DMS53 treated with DMSO at 0.1 percent for 48 hours (cell line): ENCODE measurements around the gene PLAGL2.

ENCODE experiments used
- DNase-seq: peaks from one replicate; lab custom pipeline; 2025; ENCODE audit not compliant: unreplicated experiment; lab: John Stamatoyannopoulos, UW

Gene PLAGL2

DNA sequence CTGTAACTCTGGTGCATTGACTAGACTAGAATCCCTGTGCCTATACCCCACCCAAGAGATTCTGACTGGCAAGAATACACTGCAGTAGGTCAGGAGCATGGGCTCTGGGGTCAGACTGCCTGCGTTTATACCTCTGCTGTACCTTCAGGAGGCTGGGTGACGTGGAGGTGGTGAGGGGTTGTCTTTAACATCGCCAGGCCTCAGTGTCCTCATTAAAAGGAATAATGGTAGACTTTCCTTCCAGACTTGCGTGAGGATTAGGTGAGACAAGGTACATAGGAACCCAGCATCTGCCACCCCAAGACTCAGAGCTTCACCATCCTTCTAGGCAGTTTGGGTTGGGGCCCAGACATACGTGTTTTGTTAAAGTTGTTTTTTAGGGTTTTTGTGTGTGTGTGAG is 53.8 kb downstream of the PLAGL2 start:
- no peak for DNase-seq

GRCh38 chr20:32153156-32153665 is 54.3 kb downstream of the PLAGL2 start:
- no peak for DNase-seq

DNA sequence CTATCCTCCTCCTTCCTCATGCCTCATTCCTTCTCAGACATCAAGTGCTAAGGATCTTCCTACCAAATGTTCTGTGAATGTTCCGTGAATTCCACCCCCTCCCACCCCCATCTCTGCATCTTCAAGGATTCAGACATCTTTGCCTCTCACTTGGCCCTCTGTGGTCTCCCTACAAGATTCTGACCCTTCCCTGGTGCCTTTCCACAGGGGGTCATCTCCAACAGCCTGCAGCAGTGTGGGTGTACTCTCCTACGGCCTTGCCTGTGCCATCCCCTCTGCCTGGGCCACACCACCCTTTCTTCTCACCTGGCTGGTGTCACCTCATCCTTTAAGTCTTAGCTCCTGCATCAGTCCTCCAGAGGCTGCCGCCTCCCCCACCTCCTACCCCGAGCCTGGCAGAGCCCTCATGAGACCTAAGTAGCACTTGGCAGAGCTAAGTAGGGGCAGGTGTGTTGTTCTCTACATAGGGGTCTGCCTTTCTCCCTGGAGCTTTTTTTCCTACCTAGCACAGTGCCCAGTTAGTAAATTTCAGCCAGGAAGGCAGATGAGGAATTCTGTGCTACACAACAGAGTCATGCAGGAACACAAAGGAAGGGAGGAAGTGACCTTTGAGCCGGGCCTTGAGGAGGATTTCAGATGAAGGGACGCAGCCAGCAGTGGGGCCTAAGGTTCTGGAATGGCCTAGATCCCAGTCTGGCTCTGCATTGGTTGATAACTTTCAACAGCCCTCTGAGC is 55.0 kb downstream of the PLAGL2 start:
- no peak for DNase-seq

DNA sequence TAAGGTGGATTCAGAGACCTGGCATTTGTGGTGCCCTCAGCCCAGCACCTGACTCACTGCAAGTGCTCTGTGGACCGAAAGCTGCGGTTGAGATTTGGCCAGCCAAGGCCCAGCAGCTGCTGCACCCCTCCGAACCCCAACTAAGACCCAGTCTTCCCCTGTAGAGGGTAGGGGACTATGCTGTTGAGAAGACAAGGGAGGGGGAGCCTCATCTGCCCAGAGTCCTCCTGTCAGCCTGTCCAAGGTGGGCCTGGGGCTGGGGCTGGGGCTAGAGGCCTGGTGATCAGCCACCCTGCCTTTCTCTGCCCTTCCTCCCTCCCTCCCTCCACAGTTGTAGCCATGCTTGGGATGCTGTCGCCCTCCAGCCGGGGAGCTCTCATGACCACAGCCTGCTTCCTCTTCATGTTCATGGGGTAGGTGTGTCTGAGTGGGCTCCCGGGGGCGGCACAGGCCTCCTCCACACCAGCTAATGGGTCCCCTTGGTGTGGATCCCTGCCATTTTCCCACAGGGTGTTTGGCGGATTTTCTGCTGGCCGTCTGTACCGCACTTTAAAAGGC is 57.2 kb downstream of the PLAGL2 start:
- no peak for DNase-seq

- DNase-seq = no peak
These were observed 57.9 kb downstream of the PLAGL2 start for GRCh38 chr20:32149566-32150170.

DNA sequence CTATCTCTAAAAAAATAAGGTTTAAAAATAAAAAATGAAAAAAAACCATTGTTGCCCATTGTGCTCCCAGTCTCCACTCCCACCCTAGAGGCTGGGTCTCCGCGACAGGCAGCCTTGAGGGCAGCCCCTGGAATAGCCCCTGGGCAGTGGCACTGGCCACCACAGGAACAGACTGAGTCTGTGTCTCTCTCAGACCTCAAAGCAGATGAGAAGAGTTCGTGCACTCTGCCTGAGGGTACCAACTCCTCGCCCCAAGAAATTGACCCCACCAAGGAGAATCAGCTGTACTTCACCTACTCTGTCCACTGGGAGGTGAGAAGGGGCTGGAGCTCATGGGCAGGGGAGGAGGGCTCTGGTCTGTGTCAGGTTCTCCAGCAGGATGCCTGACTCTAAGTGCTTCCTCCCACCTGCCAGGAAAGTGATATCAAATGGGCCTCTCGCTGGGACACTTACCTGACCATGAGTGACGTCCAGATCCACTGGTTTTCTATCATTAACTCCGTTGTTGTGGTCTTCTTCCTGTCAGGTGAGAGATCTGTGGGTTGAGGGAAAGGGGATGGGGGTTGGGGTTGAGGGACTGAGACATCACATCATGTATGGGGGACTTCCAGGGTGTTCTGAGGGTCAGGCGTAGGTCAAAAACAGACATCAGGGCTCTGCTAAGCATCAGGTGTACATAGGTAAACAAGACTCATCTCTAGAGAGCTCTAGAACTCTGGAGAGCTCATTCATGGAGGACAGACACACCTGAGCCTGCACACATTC is 62.5 kb downstream of the PLAGL2 start:
- peak; percentile 96 for DNase-seq

- DNase-seq = no peak
These were observed 64.6 kb downstream of the PLAGL2 start for GRCh38 chr20:32142991-32143390.
